ENCODE data around the gene SERHL2. TPM values are rescaled to one million over a fixed set of nuclear protein-coding genes. Genes with fewer than 3 reads are reported as not detected.

Gene SERHL2
- total RNA-seq, 3 donors from 2014 or later, result 0.52 to 2.5 (median 0.89) TPM

- H3K4me1 ChIP-seq (ENCODE audit: low read depth), result peaks cover 54% of the 10 kb centered on the region
- TF ChIP-seq, protein P1, sequence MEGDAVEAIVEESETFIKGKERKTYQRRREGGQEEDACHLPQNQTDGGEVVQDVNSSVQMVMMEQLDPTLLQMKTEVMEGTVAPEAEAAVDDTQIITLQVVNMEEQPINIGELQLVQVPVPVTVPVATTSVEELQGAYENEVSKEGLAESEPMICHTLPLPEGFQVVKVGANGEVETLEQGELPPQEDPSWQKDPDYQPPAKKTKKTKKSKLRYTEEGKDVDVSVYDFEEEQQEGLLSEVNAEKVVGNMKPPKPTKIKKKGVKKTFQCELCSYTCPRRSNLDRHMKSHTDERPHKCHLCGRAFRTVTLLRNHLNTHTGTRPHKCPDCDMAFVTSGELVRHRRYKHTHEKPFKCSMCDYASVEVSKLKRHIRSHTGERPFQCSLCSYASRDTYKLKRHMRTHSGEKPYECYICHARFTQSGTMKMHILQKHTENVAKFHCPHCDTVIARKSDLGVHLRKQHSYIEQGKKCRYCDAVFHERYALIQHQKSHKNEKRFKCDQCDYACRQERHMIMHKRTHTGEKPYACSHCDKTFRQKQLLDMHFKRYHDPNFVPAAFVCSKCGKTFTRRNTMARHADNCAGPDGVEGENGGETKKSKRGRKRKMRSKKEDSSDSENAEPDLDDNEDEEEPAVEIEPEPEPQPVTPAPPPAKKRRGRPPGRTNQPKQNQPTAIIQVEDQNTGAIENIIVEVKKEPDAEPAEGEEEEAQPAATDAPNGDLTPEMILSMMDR (IDR thresholded peaks at IDR 0.05), result no peak
- no peak for DNase-seq
- H3K36me3 ChIP-seq (ENCODE audit: low read depth), result peaks cover 9% of the 10 kb centered on the region
- no peaks in the 10 kb centered on the region for H3K9me3 ChIP-seq
- intact Hi-C loops (cut with DNase I, micrococcal nuclease), result no loop called here
- no peak overlapping the region for H3K4me3 ChIP-seq
- no peak for ATAC-seq
Observed at GRCh38 chr22:42619261-42620063, 65.7 kb downstream of the SERHL2 start.

DNA sequence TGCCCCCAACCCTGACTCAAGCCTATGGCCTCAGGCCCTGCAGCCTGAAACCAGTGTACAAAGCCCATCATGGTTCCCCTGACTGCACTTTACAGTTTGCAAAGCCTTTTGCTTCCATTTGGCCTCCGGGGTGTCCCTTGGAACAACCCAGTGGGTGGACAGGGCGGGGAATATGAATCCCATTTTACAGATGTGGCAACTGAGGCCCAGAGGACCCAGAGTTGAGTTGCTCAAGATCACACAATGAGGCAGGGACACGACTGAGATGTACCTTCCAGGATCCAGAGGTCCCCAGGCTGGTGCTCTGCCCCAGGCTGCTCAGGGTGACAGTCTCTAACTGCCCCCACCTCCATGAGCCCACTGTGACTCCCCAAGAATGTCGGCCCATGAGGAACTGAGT is 66.3 kb downstream of the SERHL2 start:
- TF ChIP-seq, protein P1 (IDR thresholded peaks at IDR 0.05), result no peak
- DNase-seq, result no peak
- Histone ChIP-seq H3K4me3 (no peak overlapping the region), H3K36me3 (ENCODE audit: low read depth) (peaks cover 4% of the 10 kb centered on the region), H3K9me3 (no peaks in the 10 kb centered on the region), H3K4me1 (ENCODE audit: low read depth) (peaks cover 54% of the 10 kb centered on the region)
- intact Hi-C loops (cut with DNase I, micrococcal nuclease), result no loop called here
- no peak for ATAC-seq

DNA sequence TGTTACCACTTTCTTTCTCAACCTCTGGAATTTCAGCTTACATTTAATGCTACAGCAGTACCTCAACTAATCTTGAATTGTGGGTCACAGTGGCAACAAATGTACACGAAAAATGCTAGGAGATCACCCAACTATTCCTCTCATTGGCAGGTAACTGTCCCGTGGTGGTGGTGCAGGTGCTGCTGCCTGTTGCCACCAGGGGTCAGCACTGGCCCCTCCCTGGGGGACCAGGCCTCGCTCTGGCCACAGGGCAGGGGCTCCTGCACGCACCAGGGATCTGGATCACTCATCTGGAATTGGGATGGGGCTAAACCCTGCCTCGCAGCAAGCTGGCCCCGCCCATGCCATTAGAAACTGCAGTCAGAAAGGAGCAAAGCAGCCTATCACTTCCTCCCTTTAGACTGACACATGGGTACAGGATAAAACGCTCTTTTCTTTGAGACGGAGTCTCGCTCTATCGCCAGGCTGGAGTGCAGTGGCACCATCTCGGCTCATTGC is 67.8 kb downstream of the SERHL2 start:
- Histone ChIP-seq H3K9me3 (no peaks in the 10 kb centered on the region), H3K4me3 (no peak overlapping the region), H3K4me1 (ENCODE audit: low read depth) (peaks cover 46% of the 10 kb centered on the region), H3K36me3 (ENCODE audit: low read depth) (peaks cover 4% of the 10 kb centered on the region)
- intact Hi-C loops (cut with DNase I, micrococcal nuclease), result no loop called here
- peak; percentile 75 to 86 (median 82) for DNase-seq
- TF ChIP-seq, protein P1 (IDR thresholded peaks at IDR 0.05), result peak; percentile 87
- ATAC-seq, result peak; percentile 75

GRCh38 chr22:42622061-42622710 is 68.4 kb downstream of the SERHL2 start:
- H3K4me1 ChIP-seq (ENCODE audit: low read depth), result peaks cover 46% of the 10 kb centered on the region
- H3K36me3 ChIP-seq (ENCODE audit: low read depth), result peaks cover 8% of the 10 kb centered on the region
- intact Hi-C loops (cut with DNase I, micrococcal nuclease), result no loop called here
- TF ChIP-seq, protein P1 (IDR thresholded peaks at IDR 0.05), result no peak
- H3K4me3 ChIP-seq, result no peak overlapping the region
- ATAC-seq (no peak), DNase-seq (no peak)
- no peaks in the 10 kb centered on the region for H3K9me3 ChIP-seq

- Histone ChIP-seq H3K36me3 (ENCODE audit: low read depth) (peaks cover 8% of the 10 kb centered on the region), H3K4me3 (no peak overlapping the region), H3K4me1 (ENCODE audit: low read depth) (peaks cover 46% of the 10 kb centered on the region), H3K9me3 (no peaks in the 10 kb centered on the region)
- TF ChIP-seq, protein P1 (IDR thresholded peaks at IDR 0.05), result no peak
- DNase-seq, result peak in 2 of 3 donors; percentile 70 to 82
- peak; percentile 10 for ATAC-seq
- intact Hi-C loops (cut with DNase I, micrococcal nuclease), result no loop called here
Observed at GRCh38 chr22:42623301-42623751, 69.6 kb downstream of the SERHL2 start.

Other genes with a start within 250 kb of the SERHL2 start
- 1 to 10 TPM in 2 of 3 donors, under 1 TPM in 1; 0.46 to 3.1 (median 2.9) TPM for gene NFAM1, start 121.6 kb upstream of the SERHL2 start, total RNA-seq
- gene RRP7A, start 34.2 kb upstream of the SERHL2 start, total RNA-seq, result 10 to 100 TPM; 32.2 to 37.0 (median 32.4) TPM
- gene POLDIP3, start 60.9 kb downstream of the SERHL2 start, total RNA-seq, result 10 to 100 TPM; 58.6 to 65.8 (median 65.0) TPM
- 1 to 10 TPM in 2 of 3 donors, under 1 TPM in 1; 0.92 to 1.7 (median 1.2) TPM for gene ATP5MGL, start 86.6 kb downstream of the SERHL2 start, total RNA-seq
- gene CYB5R3, start 95.4 kb downstream of the SERHL2 start, total RNA-seq, result 100 to 1,000 TPM; 139 to 211 (median 176) TPM
- gene A4GALT, start 166.9 kb downstream of the SERHL2 start, total RNA-seq, result 10 to 100 TPM in 1 of 3 donors, 1 to 10 TPM in 2; 4.0 to 29.8 (median 9.3) TPM